Ramos (cell line): Measurements from ENCODE around the gene XCL2.
"Not testable (repeated sequence)": the region's sequence is repeated elsewhere in the genome, so short reads cannot be mapped to it uniquely, and the experiment has no call there.

Source experiments
- in situ Hi-C: fragments of 300-500 bp; cut with MboI; formaldehyde crosslinking; loops from one replicate; pipeline ENCODE4 v1.14.3; 2022; ENCODE audit warnings: low sequenced_read_pairs; ENCODE audit not compliant: unreplicated experiment

Gene XCL2, protein sequence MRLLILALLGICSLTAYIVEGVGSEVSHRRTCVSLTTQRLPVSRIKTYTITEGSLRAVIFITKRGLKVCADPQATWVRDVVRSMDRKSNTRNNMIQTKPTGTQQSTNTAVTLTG

GRCh38 chr1:168543840-168544498 is at the start of gene XCL2:
Gene XCL2, minus strand, starts transcription at chr1:168543997. Its CDS starts 33 bp downstream, at chr1:168543964.
- in situ Hi-C loops: not testable (repeated sequence)

- in situ Hi-C loops: no loop called here
These were observed 47.9 kb upstream of the XCL2 start for GRCh38 chr1:168591641-168592250.

GRCh38 chr1:168591066-168591465 is 47.3 kb upstream of the XCL2 start:
- in situ Hi-C loops: no loop called here

- in situ Hi-C loops: no loop called here
These were observed 45.4 kb upstream of the XCL2 start for GRCh38 chr1:168589167-168589566.

DNA sequence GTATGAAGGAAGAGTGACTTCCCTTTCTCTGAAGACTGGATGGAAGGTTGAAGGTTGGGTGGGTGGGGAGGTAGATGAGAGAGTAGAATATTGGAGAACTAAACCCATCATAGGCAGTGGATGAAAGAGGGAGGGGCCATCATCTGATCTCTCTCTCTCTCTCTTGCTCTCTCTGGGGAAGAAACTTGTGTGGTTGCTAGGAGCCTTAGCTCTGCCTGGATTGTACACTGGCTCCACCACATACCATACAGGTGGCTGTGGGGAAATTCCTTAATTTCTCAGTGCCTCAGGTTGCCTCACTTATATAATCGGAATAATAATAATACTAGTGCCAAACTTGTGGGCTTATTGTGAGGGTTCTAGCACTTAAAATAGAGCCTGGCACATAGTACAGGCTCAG is 42.1 kb upstream of the XCL2 start:
- in situ Hi-C loops: no loop called here

- in situ Hi-C loops: no loop called here
These were observed 41.4 kb upstream of the XCL2 start for GRCh38 chr1:168585191-168585590.

- in situ Hi-C loops: no loop called here
These were observed 39.8 kb upstream of the XCL2 start for GRCh38 chr1:168583571-168583970.

DNA sequence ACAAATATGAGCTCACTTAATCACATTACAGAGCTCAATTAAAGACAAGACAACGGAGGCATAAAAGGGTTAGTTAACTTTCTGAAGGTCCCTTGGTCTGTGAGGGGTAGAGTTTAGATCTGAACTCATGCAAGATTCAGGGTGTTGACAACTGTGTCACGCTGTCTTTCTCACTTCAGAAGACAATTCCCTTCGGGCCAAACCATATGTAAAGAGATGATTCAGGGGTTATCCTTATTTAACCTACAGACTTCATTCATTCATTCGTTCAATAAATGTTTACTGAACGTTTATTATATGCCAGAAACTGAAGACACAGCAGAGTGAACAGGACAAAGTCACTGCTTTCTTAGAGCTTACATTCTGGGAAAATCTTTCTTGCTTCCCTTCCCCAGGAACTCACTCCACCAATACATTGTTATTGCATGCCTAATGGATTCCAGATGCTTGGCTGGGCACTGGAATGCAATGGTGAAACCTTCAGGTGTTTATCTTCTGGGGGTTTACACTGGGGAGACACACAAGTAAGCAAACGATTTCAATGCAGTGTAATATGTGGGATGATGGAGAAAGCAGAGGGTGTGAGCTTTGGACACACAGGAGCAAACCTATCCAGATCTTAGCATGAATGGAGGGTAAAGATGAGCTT is 39.0 kb upstream of the XCL2 start:
- in situ Hi-C loops: no loop called here

DNA sequence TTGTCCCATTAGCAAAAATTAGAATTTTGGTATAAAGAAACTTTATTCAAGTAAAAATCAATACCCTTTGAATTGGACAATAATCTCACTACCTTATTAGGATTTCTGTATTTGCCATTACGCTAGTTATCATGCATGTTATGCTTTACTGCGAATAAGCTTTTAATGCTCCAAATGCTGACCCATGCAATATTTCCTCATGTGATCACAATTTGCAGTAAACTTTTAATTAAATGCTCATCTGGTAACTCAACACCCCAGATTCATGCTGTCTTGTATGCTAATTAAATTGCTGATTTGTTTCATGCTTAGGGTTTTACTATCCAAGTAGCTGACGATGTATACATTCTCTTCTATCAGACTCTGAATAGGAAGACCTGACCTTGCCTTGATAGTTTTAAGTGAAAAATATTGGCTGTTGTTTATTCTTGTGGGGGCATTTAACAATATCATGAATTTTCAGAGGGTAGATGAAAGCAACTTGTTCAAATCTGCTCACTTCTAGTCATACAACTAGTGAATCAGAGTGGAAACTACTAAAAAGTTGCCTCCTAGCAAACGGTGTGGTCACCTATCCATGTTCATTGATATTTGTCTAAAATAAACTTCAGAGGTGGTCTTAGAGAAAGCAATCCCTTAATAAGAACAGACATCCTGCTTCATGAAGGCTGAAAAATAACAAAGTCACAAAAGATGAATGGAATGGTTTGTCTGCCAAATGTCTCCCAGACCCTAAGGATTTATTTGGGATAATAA is 38.2 kb upstream of the XCL2 start:
- in situ Hi-C loops: no loop called here

GRCh38 chr1:168580991-168581390 is 37.2 kb upstream of the XCL2 start:
- in situ Hi-C loops: not testable (repeated sequence)

- in situ Hi-C loops: not testable (repeated sequence)
These were observed 36.5 kb upstream of the XCL2 start for GRCh38 chr1:168580290-168580689.

- in situ Hi-C loops: not testable (repeated sequence)
These were observed 34.9 kb upstream of the XCL2 start for GRCh38 chr1:168578531-168579185.

GRCh38 chr1:168576245-168576688 is 32.5 kb upstream of the XCL2 start, which contains the start of gene XCL1:
Gene XCL1, plus strand, starts transcription at chr1:168576605. Its CDS starts 33 bp downstream, at chr1:168576638.
- in situ Hi-C loops: not testable (repeated sequence)

- in situ Hi-C loops: not testable (repeated sequence)
These were observed 30.4 kb upstream of the XCL2 start for GRCh38 chr1:168574234-168574633.

- in situ Hi-C loops: no loop called here
These were observed 28.8 kb upstream of the XCL2 start for GRCh38 chr1:168572633-168573032.

- in situ Hi-C loops: no loop called here
These were observed 26.9 kb upstream of the XCL2 start for GRCh38 chr1:168570652-168571051.

DNA sequence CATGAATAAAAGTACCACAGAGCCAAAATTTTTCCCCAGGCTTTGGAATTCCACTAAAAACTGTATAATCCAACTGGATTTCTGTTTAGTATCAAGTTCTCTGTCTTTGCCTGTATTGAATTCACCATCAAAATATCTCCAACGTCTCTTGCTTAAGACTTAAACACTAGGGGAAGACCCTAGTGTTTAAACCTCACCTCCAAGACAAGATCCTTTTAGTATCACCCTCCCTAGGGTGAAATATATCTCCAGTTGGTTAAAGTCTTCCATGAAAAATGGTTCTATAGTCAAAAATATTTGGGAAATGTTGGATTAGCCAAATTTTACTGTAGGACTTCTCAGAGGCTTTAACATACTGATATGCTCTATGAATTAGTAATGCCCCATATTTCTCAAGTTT is 24.5 kb upstream of the XCL2 start:
- in situ Hi-C loops: no loop called here

DNA sequence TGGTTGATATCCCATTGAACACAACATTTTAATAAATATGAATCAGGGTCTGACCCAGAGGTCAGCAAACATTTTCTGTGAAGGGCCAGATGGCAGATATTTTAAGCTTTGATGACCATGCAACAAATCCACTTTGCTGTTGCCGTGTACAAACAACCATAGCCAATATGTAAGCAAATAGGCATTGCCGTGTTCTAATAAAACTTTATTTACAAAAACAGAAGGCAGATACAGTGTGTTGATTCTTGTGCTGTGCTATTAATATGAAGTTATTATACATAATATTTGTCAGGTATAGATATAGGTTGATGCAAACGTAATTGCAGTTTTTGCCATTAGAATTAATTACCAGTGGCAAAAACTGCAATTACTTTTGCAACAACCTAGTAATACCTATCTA is 23.8 kb upstream of the XCL2 start:
- in situ Hi-C loops: no loop called here

DNA sequence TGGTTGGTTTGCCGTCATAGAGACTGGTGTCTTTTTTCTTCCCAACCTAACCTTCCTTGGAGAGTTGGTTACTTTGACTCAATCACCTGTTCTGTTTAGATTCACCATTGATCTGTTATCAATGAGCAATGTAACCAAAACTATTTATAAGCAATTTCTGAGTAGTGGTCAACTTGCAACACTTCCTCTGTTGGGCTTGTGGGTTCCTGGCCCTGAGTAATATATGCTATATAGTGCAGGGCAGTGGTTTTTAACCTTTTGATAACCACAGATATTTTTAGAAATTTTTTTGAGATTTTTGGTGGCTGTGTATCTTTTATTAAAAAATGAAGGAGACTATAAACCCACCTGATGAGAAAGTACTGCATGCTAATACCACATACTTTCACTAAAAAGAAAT is 23.2 kb upstream of the XCL2 start:
- in situ Hi-C loops: no loop called here

GRCh38 chr1:168565825-168566224 is 22.0 kb upstream of the XCL2 start:
- in situ Hi-C loops: no loop called here
